ENCODE data around the gene IL1RAPL1. TPM values are rescaled to one million over a fixed set of nuclear protein-coding genes. Genes with fewer than 3 reads are reported as not detected.

IL1RAPL1 gene
- total RNA-seq, 1 donor from 2014 or later: 3.6 TPM

DNA sequence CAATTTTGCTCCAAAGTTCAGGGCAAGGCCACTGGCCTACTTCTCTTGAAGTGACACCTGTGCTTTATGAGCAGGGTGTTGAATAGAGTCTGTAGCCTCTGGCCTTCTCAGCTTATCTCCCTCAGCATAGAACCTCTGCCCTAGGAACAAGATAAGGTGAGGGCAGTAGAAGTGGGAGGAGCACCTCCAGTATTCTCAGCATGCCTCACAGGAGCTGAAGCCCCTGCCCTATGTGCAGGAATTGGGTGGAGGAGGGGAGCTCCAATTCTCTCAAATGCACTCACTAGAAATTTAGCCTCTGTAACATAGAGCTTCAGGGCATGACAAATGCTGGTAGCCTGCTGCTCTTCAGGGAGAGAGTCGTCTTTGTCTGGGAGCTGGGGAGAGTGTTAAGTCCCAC, 479.3 kb downstream of the IL1RAPL1 start:
- H3K4me1 Mint-ChIP-seq (ENCODE audit: low read depth): no peaks in the 10 kb centered on the region
- no peaks in the 10 kb centered on the region for H3K36me3 Mint-ChIP-seq (ENCODE audit: insufficient read depth)
- no peaks in the 10 kb centered on the region for H3K27me3 Mint-ChIP-seq
- no peak overlapping the region for H3K4me3 Mint-ChIP-seq (ENCODE audit: low read depth)
- DNase-seq (ENCODE audit: low spot score, unreplicated experiment): no peak
- no peak overlapping the region for H3K27ac Mint-ChIP-seq
- peaks cover 4% of the 10 kb centered on the region for H3K9me3 Mint-ChIP-seq (ENCODE audit: low read depth)
- TF ChIP-seq CTCF (IDR thresholded peaks at IDR 0.05; ENCODE audit: unreplicated experiment): no peak

GRCh38 chrX:29067351-29067750, 480.1 kb downstream of the IL1RAPL1 start:
- no peaks in the 10 kb centered on the region for H3K27me3 Mint-ChIP-seq
- H3K36me3 Mint-ChIP-seq (ENCODE audit: insufficient read depth): no peaks in the 10 kb centered on the region
- no peak for DNase-seq (ENCODE audit: low spot score, unreplicated experiment)
- peaks cover 4% of the 10 kb centered on the region for H3K9me3 Mint-ChIP-seq (ENCODE audit: low read depth)
- no peaks in the 10 kb centered on the region for H3K4me1 Mint-ChIP-seq (ENCODE audit: low read depth)
- no peak for TF ChIP-seq CTCF (IDR thresholded peaks at IDR 0.05; ENCODE audit: unreplicated experiment)
- H3K27ac Mint-ChIP-seq: no peak overlapping the region
- H3K4me3 Mint-ChIP-seq (ENCODE audit: low read depth): no peak overlapping the region

GRCh38 chrX:29071525-29072320, 484.5 kb downstream of the IL1RAPL1 start:
- no peaks in the 10 kb centered on the region for H3K36me3 Mint-ChIP-seq (ENCODE audit: insufficient read depth)

DNA sequence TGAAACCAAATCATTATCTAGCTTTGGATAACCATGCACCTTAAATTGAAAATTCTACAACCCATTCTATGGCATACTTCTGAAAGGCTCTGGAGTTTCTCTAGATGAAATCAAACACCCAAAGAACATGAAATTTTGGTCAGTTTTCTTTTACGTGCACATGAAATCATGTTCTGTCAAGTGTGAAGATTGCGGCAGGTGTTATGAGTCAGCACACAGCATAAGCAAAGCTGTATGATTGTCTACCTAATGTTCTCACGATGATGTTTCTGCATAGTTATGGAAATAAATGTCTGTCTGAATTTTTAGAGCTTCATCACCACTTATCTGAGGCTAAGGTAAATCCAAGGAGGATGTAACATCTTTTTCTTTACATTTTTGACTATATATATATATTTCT, 495.3 kb downstream of the IL1RAPL1 start:
- Mint-ChIP-seq H3K4me3 (ENCODE audit: low read depth) (no peak overlapping the region), H3K36me3 (ENCODE audit: insufficient read depth) (no peaks in the 10 kb centered on the region), H3K27me3 (no peaks in the 10 kb centered on the region), H3K9me3 (ENCODE audit: low read depth) (peaks cover 5% of the 10 kb centered on the region), H3K4me1 (ENCODE audit: low read depth) (no peaks in the 10 kb centered on the region), H3K27ac (no peak overlapping the region)
- TF ChIP-seq CTCF (IDR thresholded peaks at IDR 0.05; ENCODE audit: unreplicated experiment): no peak
- DNase-seq (ENCODE audit: low spot score, unreplicated experiment): no peak

More at GRCh38 chrX:29071525-29072320, 484.5 kb downstream of the IL1RAPL1 start:
- Mint-ChIP-seq H3K27ac (no peak overlapping the region), H3K4me1 (ENCODE audit: low read depth) (no peaks in the 10 kb centered on the region), H3K9me3 (ENCODE audit: low read depth) (no peaks in the 10 kb centered on the region), H3K4me3 (ENCODE audit: low read depth) (no peak overlapping the region), H3K27me3 (no peaks in the 10 kb centered on the region)
- no peak for TF ChIP-seq CTCF (IDR thresholded peaks at IDR 0.05; ENCODE audit: unreplicated experiment)
- no peak for DNase-seq (ENCODE audit: low spot score, unreplicated experiment)

DNA sequence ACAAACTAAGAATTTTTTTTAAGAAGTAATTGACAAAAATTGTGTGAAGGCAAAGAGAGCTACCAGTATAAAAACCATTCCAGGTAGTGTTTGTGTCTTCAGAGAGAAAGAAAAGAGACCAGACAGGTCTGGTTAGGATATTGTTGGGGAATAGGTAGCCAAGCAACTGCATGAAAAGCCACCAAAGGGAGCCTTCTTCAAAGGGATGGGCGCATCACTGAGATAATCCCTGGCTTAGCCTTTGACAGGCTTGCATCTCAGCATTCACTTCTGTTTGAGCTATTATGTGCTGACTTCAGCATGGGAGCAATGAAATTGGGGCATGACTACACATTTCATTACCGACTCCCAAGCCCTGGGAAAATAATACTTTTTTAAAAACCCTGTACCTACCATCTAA, 496.6 kb downstream of the IL1RAPL1 start:
- Mint-ChIP-seq H3K36me3 (ENCODE audit: insufficient read depth) (no peaks in the 10 kb centered on the region), H3K27me3 (no peaks in the 10 kb centered on the region), H3K9me3 (ENCODE audit: low read depth) (peaks cover 6% of the 10 kb centered on the region), H3K4me1 (ENCODE audit: low read depth) (no peaks in the 10 kb centered on the region), H3K4me3 (ENCODE audit: low read depth) (no peak overlapping the region), H3K27ac (no peak overlapping the region)
- no peak for TF ChIP-seq CTCF (IDR thresholded peaks at IDR 0.05; ENCODE audit: unreplicated experiment)
- DNase-seq (ENCODE audit: low spot score, unreplicated experiment): no peak
